Measurements from ENCODE around the gene SPATA9. TPM values are rescaled to one million over a fixed set of nuclear protein-coding genes. Genes with fewer than 3 reads are reported as not detected.

SPATA9 gene
- total RNA-seq, 1 donor from 2014 or later, result not detected

GRCh38 chr5:95620030-95620869 lies 62.5 kb downstream of the SPATA9 start, which contains the start of gene GPR150:
TSS of gene GPR150 (plus strand) at chr5:95620087. CDS start at chr5:95620276, 189 bp downstream.
- H3K4me3 Mint-ChIP-seq, result peak within 1 kb of the TSS; percentile 91
- H3K36me3 Mint-ChIP-seq (ENCODE audit: low read depth), result peaks cover 6% of the 10 kb centered on the region
- H3K9me3 Mint-ChIP-seq, result peaks cover 6% of the 10 kb centered on the region
- peaks cover 35% of the 10 kb centered on the region for H3K4me1 Mint-ChIP-seq
- intact Hi-C loops (cut with micrococcal nuclease), result no loop called here
- peak within 1 kb of the TSS; percentile 67 for H3K27ac Mint-ChIP-seq
- peak; percentile 90 for DNase-seq
- peaks cover 16% of the 10 kb centered on the region for H3K27me3 Mint-ChIP-seq

GRCh38 chr5:95619514-95620029 lies 63.2 kb downstream of the SPATA9 start:
- Mint-ChIP-seq H3K4me3 (peak overlapping the region; percentile 91), H3K27ac (peak overlapping the region; percentile 67), H3K27me3 (peaks cover 16% of the 10 kb centered on the region), H3K4me1 (peaks cover 38% of the 10 kb centered on the region), H3K9me3 (peaks cover 6% of the 10 kb centered on the region), H3K36me3 (ENCODE audit: low read depth) (peaks cover 10% of the 10 kb centered on the region)
- DNase-seq, result no peak
- intact Hi-C loops (cut with micrococcal nuclease), result no loop called here

- Mint-ChIP-seq H3K27ac (no peak overlapping the region), H3K9me3 (peaks cover 6% of the 10 kb centered on the region), H3K4me1 (peaks cover 38% of the 10 kb centered on the region), H3K4me3 (peak overlapping the region; percentile 91), H3K27me3 (peaks cover 16% of the 10 kb centered on the region), H3K36me3 (ENCODE audit: low read depth) (peaks cover 13% of the 10 kb centered on the region)
- intact Hi-C loops (cut with micrococcal nuclease), result no loop called here
- no peak for DNase-seq
Observed at GRCh38 chr5:95619096-95619495, 63.7 kb downstream of the SPATA9 start.

- intact Hi-C loops (cut with micrococcal nuclease), result no loop called here
- no peak overlapping the region for H3K27ac Mint-ChIP-seq
- DNase-seq, result no peak
- H3K4me1 Mint-ChIP-seq, result peaks cover 28% of the 10 kb centered on the region
- peaks cover 22% of the 10 kb centered on the region for H3K36me3 Mint-ChIP-seq (ENCODE audit: low read depth)
- H3K27me3 Mint-ChIP-seq, result peaks cover 16% of the 10 kb centered on the region
- no peak overlapping the region for H3K4me3 Mint-ChIP-seq
- peaks cover 9% of the 10 kb centered on the region for H3K9me3 Mint-ChIP-seq
Observed at GRCh38 chr5:95617057-95617456, 65.7 kb downstream of the SPATA9 start.

- peaks cover 21% of the 10 kb centered on the region for H3K4me1 Mint-ChIP-seq
- peaks cover 9% of the 10 kb centered on the region for H3K9me3 Mint-ChIP-seq
- H3K27me3 Mint-ChIP-seq, result peaks cover 14% of the 10 kb centered on the region
- H3K4me3 Mint-ChIP-seq, result no peak overlapping the region
- H3K27ac Mint-ChIP-seq, result peak overlapping the region; percentile 18
- DNase-seq, result no peak
- intact Hi-C loops (cut with micrococcal nuclease), result loop anchor here (1.0 kb wide), 1 partner anchor 24 kb away; no protein-coding TSS in a partner anchor
- H3K36me3 Mint-ChIP-seq (ENCODE audit: low read depth), result peaks cover 22% of the 10 kb centered on the region
Observed at GRCh38 chr5:95615164-95615467, 67.7 kb downstream of the SPATA9 start.

- H3K9me3 Mint-ChIP-seq, result peaks cover 6% of the 10 kb centered on the region
Observed at GRCh38 chr5:95613514-95613913, 69.3 kb downstream of the SPATA9 start.

GRCh38 chr5:95611396-95611795 lies 71.4 kb downstream of the SPATA9 start:
- Mint-ChIP-seq H3K36me3 (ENCODE audit: low read depth) (peaks cover 20% of the 10 kb centered on the region), H3K4me3 (no peak overlapping the region), H3K9me3 (peaks cover 6% of the 10 kb centered on the region), H3K27me3 (no peaks in the 10 kb centered on the region), H3K4me1 (peaks cover 3% of the 10 kb centered on the region), H3K27ac (no peak overlapping the region)
- DNase-seq, result no peak
- intact Hi-C loops (cut with micrococcal nuclease), result no loop called here

More at GRCh38 chr5:95613514-95613913, 69.3 kb downstream of the SPATA9 start:
- Mint-ChIP-seq H3K27me3 (peaks cover 2% of the 10 kb centered on the region), H3K4me3 (no peak overlapping the region), H3K27ac (no peak overlapping the region), H3K4me1 (peaks cover 6% of the 10 kb centered on the region), H3K36me3 (ENCODE audit: low read depth) (peaks cover 23% of the 10 kb centered on the region)
- intact Hi-C loops (cut with micrococcal nuclease), result no loop called here
- no peak for DNase-seq

- no peak for DNase-seq
- intact Hi-C loops (cut with micrococcal nuclease), result no loop called here
- Mint-ChIP-seq H3K4me3 (no peak overlapping the region), H3K4me1 (peaks cover 3% of the 10 kb centered on the region), H3K36me3 (ENCODE audit: low read depth) (peaks cover 20% of the 10 kb centered on the region), H3K27me3 (no peaks in the 10 kb centered on the region), H3K9me3 (peaks cover 6% of the 10 kb centered on the region), H3K27ac (no peak overlapping the region)
Observed at GRCh38 chr5:95610546-95610945, 72.2 kb downstream of the SPATA9 start.

GRCh38 chr5:95609711-95610110 lies 73.1 kb downstream of the SPATA9 start:
- intact Hi-C loops (cut with micrococcal nuclease), result no loop called here
- no peaks in the 10 kb centered on the region for H3K27me3 Mint-ChIP-seq
- H3K9me3 Mint-ChIP-seq, result peaks cover 6% of the 10 kb centered on the region
- H3K4me1 Mint-ChIP-seq, result no peaks in the 10 kb centered on the region
- no peak overlapping the region for H3K27ac Mint-ChIP-seq
- H3K36me3 Mint-ChIP-seq (ENCODE audit: low read depth), result peaks cover 16% of the 10 kb centered on the region
- H3K4me3 Mint-ChIP-seq, result no peak overlapping the region
- no peak for DNase-seq

Other genes with a start within 250 kb of the SPATA9 start
- 61.2 and 69.5 TPM in 2 replicates for gene SKIC3, start 128.0 kb downstream of the SPATA9 start, total RNA-seq
- 3.2 and 4.1 TPM in 2 replicates for gene ARSK, start 127.9 kb downstream of the SPATA9 start, total RNA-seq
- gene GPR150, start 62.9 kb downstream of the SPATA9 start, total RNA-seq, result 0.33 and 0.56 TPM in 2 replicates
- gene RFESD, start 36.2 kb downstream of the SPATA9 start, total RNA-seq, result 4.0 and 4.2 TPM in 2 replicates
- 0.37 and 0.45 TPM in 2 replicates for gene RHOBTB3, start 48.3 kb upstream of the SPATA9 start, total RNA-seq
- gene GLRX, start 139.7 kb upstream of the SPATA9 start, total RNA-seq, result 13.5 and 17.3 TPM in 2 replicates